HCT116 (cell line): ENCODE results near the gene CA5B. TPM values are rescaled to one million over a fixed set of nuclear protein-coding genes. Genes with fewer than 3 reads are reported as not detected.

Experiments
- ATAC-seq: fragments of 200-7000 bp; cut with Tn5 transposase; 2 replicates; pipeline ENCODE4 v1.9.1; 2020; ENCODE audit warnings: mild to moderate bottlenecking, moderate library complexity
- BruUV-seq: library from RNA; stranded (reverse); fragments of 400-500 nt; replicated peaks from 2 replicates; lab custom pipeline; 2021; lab: Mats Ljungman, UMichigan
- CTCF ChIA-PET: fragments of 300-600 bp; sonication (Branson Sonifier 250); formaldehyde crosslinking; loops from one replicate; lab custom pipeline; 2021; ENCODE audit warnings: antibody characterized with exemption; lab: Charles Lee
- POLR2A ChIA-PET: fragments of 300-600, 350-600 bp; sonication (Branson Sonifier 250); formaldehyde crosslinking; loops from one replicate; lab custom pipeline; 2021; ENCODE audit warnings: antibody characterized with exemption; lab: Charles Lee
- RAD21 ChIA-PET, 2 experiments: fragments of 300-600 bp; sonication (Branson Sonifier 250); formaldehyde crosslinking; loops; one replicate each; lab custom pipeline; 2023; ENCODE audit warnings: low total read pairs in 2 of 2; ENCODE audit not compliant: uncharacterized antibody in 2 of 2, unreplicated experiment in 2 of 2, low non-redundant PET in 1 of 2; lab: Charles Lee
- DNase-seq: peaks from one replicate; pipeline ENCODE4 v3.0.0-alpha.2; 2010; ENCODE audit warnings: low read depth, low spot score
- H2AFZ ChIP-seq: fragments of 200-600 bp; shearing (Covaris generic), sonication (generic); 2 replicates; pipeline ENCODE4 v1.6.1; 2017; ENCODE audit warnings: low read depth, mixed run types, mixed read lengths, antibody characterized with exemption, low read length; ENCODE audit not compliant: poor library complexity, severe bottlenecking
- H3K27ac ChIP-seq: 2 replicates; pipeline ENCODE4 v1.5.1; 2012; ENCODE audit warnings: low read depth, low read length
- H3K27me3 ChIP-seq: fragments of 200-600 bp; sonication (generic); 2 replicates; pipeline ENCODE4 v1.6.1; 2016; ENCODE audit warnings: mixed run types, low read length, mixed read lengths; ENCODE audit not compliant: insufficient read depth
- H3K36me3 ChIP-seq, 2 experiments: fragments of 200-500 bp in 1 of 2; fragments of 200-600 bp in 1 of 2; sonication (Bioruptor generic) in 1 of 2; sonication (generic) in 1 of 2; 2 replicates each; pipeline versions ENCODE4 v1.5.1 to v1.6.1; 2014 to 2016; ENCODE audit warnings: low read length in 2 of 2, inconsistent platforms in 1 of 2, mixed read lengths in 1 of 2, mixed run types in 1 of 2; ENCODE audit not compliant: insufficient read depth in 2 of 2, control insufficient read depth in 1 of 2
- H3K4me1 ChIP-seq, 2 experiments: fragments of 200-600 bp in 1 of 2; sonication (generic) in 1 of 2; 2 replicates each; pipeline versions ENCODE4 v1.5.1 to v1.6.1; 2012 to 2017; ENCODE audit warnings: low read length in 2 of 2, inconsistent platforms in 1 of 2, mild to moderate bottlenecking in 1 of 2, mixed read lengths in 1 of 2, mixed run types in 1 of 2, moderate library complexity in 1 of 2; ENCODE audit not compliant: insufficient read depth in 2 of 2, control insufficient read depth in 1 of 2
- H3K4me2 ChIP-seq: fragments of 200-600 bp; sonication (generic); 2 replicates; pipeline ENCODE4 v1.6.1; 2017; ENCODE audit warnings: mixed run types, low read length, mixed read lengths
- H3K4me3 ChIP-seq, 2 experiments: fragments of 200-600 bp in 1 of 2; sonication (generic) in 1 of 2; replicated peaks in 1 of 2; 2 replicates each; pipeline ENCODE4 v1.5.1; 2011 to 2016; ENCODE audit warnings: low read length in 2 of 2, control low read depth in 1 of 2, low read depth in 1 of 2, mild to moderate bottlenecking in 1 of 2, mixed read lengths in 1 of 2, mixed run types in 1 of 2
- H3K79me2 ChIP-seq: fragments of 200-600 bp; sonication (generic); 2 replicates; pipeline ENCODE4 v1.6.1; 2017; ENCODE audit warnings: mild to moderate bottlenecking, mixed run types, low read length, moderate library complexity, mixed read lengths; ENCODE audit not compliant: insufficient read depth
- H3K9ac ChIP-seq: fragments of 200-600 bp; sonication (generic); 2 replicates; pipeline ENCODE4 v1.6.1; 2016; ENCODE audit warnings: low read length, mixed read lengths
- H3K9me2 ChIP-seq: fragments of 200-600 bp; sonication (generic), shearing (Covaris generic); 2 replicates; pipeline ENCODE4 v1.6.1; 2017; ENCODE audit warnings: mixed run types, mild to moderate bottlenecking, moderate library complexity; ENCODE audit not compliant: insufficient read depth
- H3K9me3 ChIP-seq, 2 experiments: fragments of 200-500 bp in 1 of 2; fragments of 200-600 bp in 1 of 2; sonication (Bioruptor generic) in 1 of 2; sonication (generic) in 1 of 2; 2 replicates each; pipeline ENCODE4 v1.6.1; 2014 to 2017; ENCODE audit warnings: low read length in 2 of 2, mixed read lengths in 2 of 2, inconsistent platforms in 1 of 2, low read depth in 1 of 2, mild to moderate bottlenecking in 1 of 2, mixed run types in 1 of 2, moderate library complexity in 1 of 2; ENCODE audit not compliant: control insufficient read depth in 1 of 2, insufficient read depth in 1 of 2
- H4K20me1 ChIP-seq: fragments of 200-600 bp; sonication (generic), shearing (Covaris generic); 2 replicates; pipeline ENCODE4 v1.6.1; 2017; ENCODE audit warnings: mixed run types, mild to moderate bottlenecking, moderate library complexity; ENCODE audit not compliant: insufficient read depth
- CBX3 ChIP-seq: IDR thresholded peaks from 2 replicates; pipeline ENCODE4 v1.6.1; 2012; ENCODE audit warnings: low read depth
- ELF1 ChIP-seq: IDR thresholded peaks from 2 replicates; pipeline ENCODE4 v1.6.1; 2012; ENCODE audit warnings: low read depth, borderline replicate concordance
- EZH2 ChIP-seq: fragments of 200-600 bp; sonication (generic); IDR thresholded peaks from 2 replicates; pipeline ENCODE4 v1.6.1; 2017; ENCODE audit warnings: antibody characterized with exemption, mixed run types
- EZH2phosphoT487 ChIP-seq: fragments of 200-600 bp; IDR thresholded peaks from 2 replicates; pipeline ENCODE4 v1.6.1; 2018; ENCODE audit warnings: antibody characterized with exemption, borderline replicate concordance
- FOSL1 ChIP-seq: IDR thresholded peaks from 2 replicates; pipeline ENCODE4 v1.6.1; 2012; ENCODE audit warnings: low read depth
- JUND ChIP-seq: IDR thresholded peaks from 2 replicates; pipeline ENCODE4 v1.6.1; 2012
- POLR2A ChIP-seq: IDR thresholded peaks from 2 replicates; pipeline ENCODE4 v1.7.0; 2011; ENCODE audit warnings: borderline replicate concordance; ENCODE audit not compliant: insufficient read depth, insufficient read length; ENCODE audit errors: extremely low read depth
- SIN3A ChIP-seq: IDR thresholded peaks from 2 replicates; pipeline ENCODE4 v1.6.1; 2012; ENCODE audit warnings: low read depth
- SP1 ChIP-seq: IDR thresholded peaks from 2 replicates; pipeline ENCODE4 v1.6.1; 2012; ENCODE audit warnings: low read depth
- SRF ChIP-seq: IDR thresholded peaks from 2 replicates; pipeline ENCODE4 v1.6.1; 2012; ENCODE audit warnings: low read depth
- TCF7L2 ChIP-seq: IDR thresholded peaks from 2 replicates; pipeline ENCODE4 v1.7.0; 2011; ENCODE audit warnings: borderline replicate concordance, inconsistent platforms; ENCODE audit not compliant: insufficient read depth, insufficient read length; ENCODE audit errors: extremely low read depth
- YY1 ChIP-seq: IDR thresholded peaks from 2 replicates; pipeline ENCODE4 v1.6.1; 2011; ENCODE audit warnings: low read length, low read depth, moderate library complexity, mild to moderate bottlenecking; ENCODE audit not compliant: insufficient replicate concordance; ENCODE audit errors: extremely low read depth
- intact Hi-C: fragments of 100-400 bp; cut with micrococcal nuclease; formaldehyde crosslinking; loops from 2 replicates; pipeline ENCODE4 v1.10.0; 2022
- total RNA-seq: library from RNA; stranded (reverse); gene quantifications from one replicate; pipeline ENCODE4 v1.2.1, GENCODE V29; 2021; ENCODE audit not compliant: unreplicated experiment
- TF ChIP-seq, protein P1 (sequence below), 3 experiments: fragments of 200-600 bp in 1 of 3; sonication (generic) in 1 of 3; IDR thresholded peaks in 2 of 3; conservative IDR thresholded peaks in 1 of 3; 2 replicates each; pipeline ENCODE4 v1.5.1; 2012 to 2017; ENCODE audit warnings: low read depth in 2 of 3, low read length in 2 of 3, antibody characterized with exemption in 1 of 3, borderline replicate concordance in 1 of 3, control low read depth in 1 of 3, mild to moderate bottlenecking in 1 of 3, mixed read lengths in 1 of 3, mixed run types in 1 of 3, moderate library complexity in 1 of 3; ENCODE audit not compliant: insufficient read depth in 1 of 3

The CA5B gene
- total RNA-seq, 1 experiment from 2014 or later: 5.5 TPM

GRCh38 chrX:15751155-15751819 lies 13.2 kb downstream of the CA5B start:
- BruUV-seq: no TSS peak
- no peaks in the 10 kb centered on the region for H3K27me3 ChIP-seq
- H3K27ac ChIP-seq: no peak overlapping the region
- H3K9me3 ChIP-seq: no peaks in the 10 kb centered on the region
- no peaks in the 10 kb centered on the region for H3K36me3 ChIP-seq
- no peaks in the 10 kb centered on the region for H3K4me1 ChIP-seq
- no peaks in the 10 kb centered on the region for H3K79me2 ChIP-seq
- CTCF ChIA-PET: no interaction called here
- H3K9me2 ChIP-seq: no peaks in the 10 kb centered on the region
- RAD21 ChIA-PET: no interaction called here
- H3K4me3 ChIP-seq: no peak overlapping the region
- intact Hi-C loops: no loop called here
- no peak overlapping the region for H3K4me2 ChIP-seq
- POLR2A ChIA-PET: no interaction called here
- no peak overlapping the region for H2AFZ ChIP-seq
- H3K9ac ChIP-seq: no peak overlapping the region
- no peaks in the 10 kb centered on the region for H4K20me1 ChIP-seq
- TF ChIP-seq SRF (no peak), FOSL1 (no peak), CBX3 (no peak), SP1 (no peak), TCF7L2 (no peak), ELF1 (no peak), YY1 (no peak), POLR2A (no peak), SIN3A (no peak), EZH2 (no peak), JUND (no peak), EZH2phosphoT487 (no peak)
- TF ChIP-seq, protein P1, sequence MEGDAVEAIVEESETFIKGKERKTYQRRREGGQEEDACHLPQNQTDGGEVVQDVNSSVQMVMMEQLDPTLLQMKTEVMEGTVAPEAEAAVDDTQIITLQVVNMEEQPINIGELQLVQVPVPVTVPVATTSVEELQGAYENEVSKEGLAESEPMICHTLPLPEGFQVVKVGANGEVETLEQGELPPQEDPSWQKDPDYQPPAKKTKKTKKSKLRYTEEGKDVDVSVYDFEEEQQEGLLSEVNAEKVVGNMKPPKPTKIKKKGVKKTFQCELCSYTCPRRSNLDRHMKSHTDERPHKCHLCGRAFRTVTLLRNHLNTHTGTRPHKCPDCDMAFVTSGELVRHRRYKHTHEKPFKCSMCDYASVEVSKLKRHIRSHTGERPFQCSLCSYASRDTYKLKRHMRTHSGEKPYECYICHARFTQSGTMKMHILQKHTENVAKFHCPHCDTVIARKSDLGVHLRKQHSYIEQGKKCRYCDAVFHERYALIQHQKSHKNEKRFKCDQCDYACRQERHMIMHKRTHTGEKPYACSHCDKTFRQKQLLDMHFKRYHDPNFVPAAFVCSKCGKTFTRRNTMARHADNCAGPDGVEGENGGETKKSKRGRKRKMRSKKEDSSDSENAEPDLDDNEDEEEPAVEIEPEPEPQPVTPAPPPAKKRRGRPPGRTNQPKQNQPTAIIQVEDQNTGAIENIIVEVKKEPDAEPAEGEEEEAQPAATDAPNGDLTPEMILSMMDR (IDR thresholded peaks at IDR 0.05 in 2 of 3, conservative IDR thresholded peaks at IDR 0.05 in 1 of 3; ENCODE audit: borderline replicate concordance in 1 of 3, insufficient read depth in 1 of 3, low read depth in 2 of 3, low read length in 2 of 3): no peak
- ATAC-seq: no peak
- no peak for DNase-seq
